OCI-LY3 (cell line): Measurements from ENCODE around the gene RABAC1.

Experiments used
- H2AFZ ChIP-seq: fragments of 200-600, 300-600 bp; shearing (Covaris generic); 2 replicates; pipeline ENCODE4 v1.6.0; 2014; ENCODE audit warnings: antibody characterized with exemption, low read depth, low read length
- H3K27ac ChIP-seq: fragments of 200-600, 300-600 bp; sonication (generic); 2 replicates; pipeline ENCODE4 v1.5.1; 2014; ENCODE audit warnings: mild to moderate bottlenecking, low read length, moderate library complexity, mixed read lengths
- H3K27me3 ChIP-seq: fragments of 200-600, 300-600 bp; sonication (generic); 2 replicates; pipeline ENCODE4 v1.6.1; 2014; ENCODE audit warnings: low read depth, low read length, mixed read lengths
- H3K36me3 ChIP-seq: fragments of 200-600, 300-600 bp; sonication (generic); replicated peaks from 2 replicates; pipeline ENCODE3; 2014; ENCODE audit warnings: low read depth, low read length, mixed read lengths
- H3K4me1 ChIP-seq: fragments of 300-600, 200-600 bp; sonication (generic); 2 replicates; pipeline ENCODE4 v1.6.1; 2014; ENCODE audit warnings: low read length, mixed read lengths
- H3K4me2 ChIP-seq: fragments of 200-600, 300-600 bp; sonication (generic); 2 replicates; pipeline ENCODE4 v1.6.1; 2014; ENCODE audit warnings: low read length, mixed read lengths
- H3K4me3 ChIP-seq: fragments of 300-600, 200-600 bp; sonication (generic); 2 replicates; pipeline ENCODE4 v1.5.1; 2014; ENCODE audit warnings: antibody characterized with exemption, mild to moderate bottlenecking, low read length, moderate library complexity
- H3K79me2 ChIP-seq: fragments of 300-600, 200-600 bp; shearing (Covaris generic); 2 replicates; pipeline ENCODE4 v1.6.1; 2014; ENCODE audit warnings: mild to moderate bottlenecking, low read length, mixed read lengths
- H3K9ac ChIP-seq: fragments of 300-600, 200-600 bp; shearing (Covaris generic); 2 replicates; pipeline ENCODE4 v1.6.0; 2014; ENCODE audit warnings: mild to moderate bottlenecking, low read length, moderate library complexity
- H3K9me3 ChIP-seq: fragments of 200-600, 300-600 bp; shearing (Covaris generic); 2 replicates; pipeline ENCODE4 v1.6.1; 2014; ENCODE audit warnings: low read length, mixed read lengths; ENCODE audit not compliant: insufficient read depth
- H4K20me1 ChIP-seq: fragments of 200-600, 300-600 bp; sonication (generic); 2 replicates; pipeline ENCODE4 v1.6.1; 2016; ENCODE audit warnings: low read length, mixed read lengths; ENCODE audit not compliant: insufficient read depth
- EZH2phosphoT487 ChIP-seq: fragments of 200-600 bp; shearing (Covaris generic); IDR thresholded peaks from 2 replicates; pipeline ENCODE4 v1.6.1; 2018; ENCODE audit warnings: antibody characterized with exemption, mixed run types, low read depth
- TF ChIP-seq, protein P1 (sequence below): fragments of 200-600, 300-600 bp; sonication (generic); IDR thresholded peaks from 2 replicates; pipeline ENCODE4 v1.5.1; 2014; ENCODE audit warnings: antibody characterized with exemption, low read length, low read depth

Gene RABAC1

DNA sequence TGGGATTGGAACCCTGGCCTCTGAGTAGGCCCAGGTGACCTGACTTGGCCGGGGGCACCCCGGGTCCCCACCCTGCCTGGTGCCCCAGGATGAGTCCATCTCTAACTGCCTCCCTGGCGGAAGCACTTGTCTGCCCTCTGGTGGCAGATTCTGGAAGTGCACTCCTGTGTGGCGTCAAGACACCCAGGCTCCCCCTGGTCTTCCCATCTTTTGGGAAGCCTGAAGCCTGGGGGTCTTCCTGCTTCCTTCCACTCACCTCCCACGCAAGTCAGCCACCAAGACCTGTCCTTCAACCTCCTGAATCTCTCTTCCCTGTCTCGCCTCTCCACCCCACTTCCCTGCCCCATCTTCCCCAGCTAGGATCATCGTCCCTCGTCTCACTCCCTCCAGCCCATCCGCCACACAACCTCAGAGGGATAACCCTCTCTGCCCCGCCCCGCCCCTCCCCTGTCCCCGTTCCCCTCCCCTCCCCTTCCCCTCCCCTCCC, 7.4 kb downstream of the RABAC1 start:
- peak overlapping the region; percentile 51; the same call in 1 of the 2 replicates for H3K4me3 ChIP-seq

DNA sequence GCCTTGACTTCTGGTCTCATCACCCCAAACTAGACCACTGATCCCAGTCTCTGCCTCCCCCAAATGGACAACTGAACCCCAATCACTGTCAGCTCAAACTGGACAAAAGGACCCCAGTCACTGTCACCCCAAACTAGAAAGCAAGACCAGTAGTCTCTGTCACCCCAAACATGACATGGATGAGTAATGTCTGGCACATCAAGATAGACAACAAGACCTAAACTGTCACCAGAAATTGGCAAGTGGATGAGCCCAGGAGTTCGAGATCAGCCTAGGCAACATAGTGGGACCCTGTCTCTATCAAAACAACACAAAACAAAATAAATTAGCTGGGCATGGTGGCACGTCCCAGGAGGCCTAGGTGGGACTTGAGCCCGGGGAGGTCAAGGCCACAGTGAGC, 12.0 kb downstream of the RABAC1 start:
- Histone ChIP-seq H3K4me3 (no peak overlapping the region), H3K79me2 (no peaks in the 10 kb centered on the region), H4K20me1 (no peaks in the 10 kb centered on the region), H3K9me3 (no peaks in the 10 kb centered on the region), H3K36me3 (no peaks in the 10 kb centered on the region), H3K27me3 (no peaks in the 10 kb centered on the region), H3K27ac (no peak overlapping the region), H3K4me1 (peaks cover 21% of the 10 kb centered on the region), H3K4me2 (no peak overlapping the region), H2AFZ (no peak overlapping the region), H3K9ac (no peak overlapping the region)
- TF ChIP-seq, protein P1, sequence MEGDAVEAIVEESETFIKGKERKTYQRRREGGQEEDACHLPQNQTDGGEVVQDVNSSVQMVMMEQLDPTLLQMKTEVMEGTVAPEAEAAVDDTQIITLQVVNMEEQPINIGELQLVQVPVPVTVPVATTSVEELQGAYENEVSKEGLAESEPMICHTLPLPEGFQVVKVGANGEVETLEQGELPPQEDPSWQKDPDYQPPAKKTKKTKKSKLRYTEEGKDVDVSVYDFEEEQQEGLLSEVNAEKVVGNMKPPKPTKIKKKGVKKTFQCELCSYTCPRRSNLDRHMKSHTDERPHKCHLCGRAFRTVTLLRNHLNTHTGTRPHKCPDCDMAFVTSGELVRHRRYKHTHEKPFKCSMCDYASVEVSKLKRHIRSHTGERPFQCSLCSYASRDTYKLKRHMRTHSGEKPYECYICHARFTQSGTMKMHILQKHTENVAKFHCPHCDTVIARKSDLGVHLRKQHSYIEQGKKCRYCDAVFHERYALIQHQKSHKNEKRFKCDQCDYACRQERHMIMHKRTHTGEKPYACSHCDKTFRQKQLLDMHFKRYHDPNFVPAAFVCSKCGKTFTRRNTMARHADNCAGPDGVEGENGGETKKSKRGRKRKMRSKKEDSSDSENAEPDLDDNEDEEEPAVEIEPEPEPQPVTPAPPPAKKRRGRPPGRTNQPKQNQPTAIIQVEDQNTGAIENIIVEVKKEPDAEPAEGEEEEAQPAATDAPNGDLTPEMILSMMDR: no peak
- no peak for TF ChIP-seq EZH2phosphoT487

More for the DNA sequence above, 7.4 kb downstream of the RABAC1 start:
- Histone ChIP-seq H3K4me2 (peak overlapping the region; percentile 71), H3K9ac (no peak overlapping the region), H2AFZ (peak overlapping the region; percentile 85; the same call in 1 of the 2 replicates), H3K79me2 (no peaks in the 10 kb centered on the region), H3K27me3 (no peaks in the 10 kb centered on the region), H4K20me1 (no peaks in the 10 kb centered on the region), H3K27ac (no peak overlapping the region), H3K36me3 (peaks cover 3% of the 10 kb centered on the region), H3K9me3 (no peaks in the 10 kb centered on the region), H3K4me1 (peaks cover 3% of the 10 kb centered on the region)
- TF ChIP-seq EZH2phosphoT487: no peak
- TF ChIP-seq, protein P1: peak; percentile 98

DNA sequence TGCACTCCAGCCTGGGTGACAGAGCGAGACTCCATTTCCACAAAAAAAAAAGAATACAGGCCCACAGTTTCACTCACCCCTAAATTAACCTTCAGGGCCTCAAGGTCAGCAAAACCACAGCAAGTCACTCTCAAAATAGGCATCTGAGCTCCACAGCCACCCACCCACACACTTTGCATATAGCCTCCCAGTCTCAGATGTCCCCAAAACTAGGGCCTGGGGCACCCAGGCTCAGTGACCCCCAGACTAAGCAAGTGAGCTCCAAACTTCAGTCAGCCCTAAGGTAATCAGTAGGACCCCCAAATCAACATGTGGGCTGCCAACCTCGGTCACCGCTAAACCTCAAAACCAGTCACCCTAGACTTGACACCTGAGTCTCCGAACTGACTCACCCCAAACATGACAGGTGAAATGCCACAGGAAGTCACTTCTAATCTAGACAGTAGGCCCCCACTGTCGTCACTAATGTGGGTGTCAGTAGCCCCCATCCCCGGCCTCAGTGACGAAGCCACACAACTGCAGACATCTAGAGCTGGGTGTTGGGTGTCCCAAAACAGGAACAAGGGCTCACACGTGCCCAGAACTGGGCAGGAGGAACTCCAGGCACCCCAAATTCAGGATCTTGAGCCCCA, 13.9 kb downstream of the RABAC1 start:
- Histone ChIP-seq H3K4me3 (no peak overlapping the region), H3K27me3 (0 out of 2 replicates have a peak, but pooled peaks cover 4% of the 10 kb centered on the region), H3K27ac (no peak overlapping the region; the same call in 1 of the 2 replicates), H4K20me1 (no peaks in the 10 kb centered on the region), H3K4me1 (peaks cover 25% of the 10 kb centered on the region), H3K79me2 (no peaks in the 10 kb centered on the region), H3K9me3 (no peaks in the 10 kb centered on the region), H3K36me3 (no peaks in the 10 kb centered on the region), H2AFZ (peak overlapping the region; percentile 10), H3K4me2 (peak overlapping the region; percentile 45), H3K9ac (no peak overlapping the region)
- TF ChIP-seq EZH2phosphoT487: no peak
- TF ChIP-seq, protein P1: no peak

DNA sequence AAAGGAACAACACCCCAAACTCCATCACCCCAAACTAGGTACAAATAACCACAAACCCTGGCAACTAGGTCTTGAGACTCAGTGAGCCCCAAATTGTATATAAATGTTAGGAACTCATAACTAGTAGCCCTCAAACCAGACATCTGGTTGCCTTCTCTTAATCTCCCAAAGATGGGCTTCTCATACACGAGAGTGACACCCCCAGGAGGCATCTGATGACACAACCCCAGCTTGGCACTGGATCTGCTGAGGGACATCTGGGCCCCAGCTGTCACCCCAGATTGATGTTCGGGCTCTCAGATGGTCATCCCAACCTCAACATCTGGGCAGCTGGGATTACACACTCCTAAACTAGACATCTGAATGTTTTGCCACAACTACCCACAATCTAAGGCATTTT, 14.8 kb downstream of the RABAC1 start:
- Histone ChIP-seq H2AFZ (no peak overlapping the region), H3K4me3 (no peak overlapping the region), H3K79me2 (no peaks in the 10 kb centered on the region), H3K27ac (no peak overlapping the region), H3K9ac (no peak overlapping the region), H3K4me1 (peaks cover 25% of the 10 kb centered on the region), H4K20me1 (no peaks in the 10 kb centered on the region), H3K4me2 (peak overlapping the region; percentile 8; the same call in 1 of the 2 replicates), H3K9me3 (no peaks in the 10 kb centered on the region), H3K36me3 (no peaks in the 10 kb centered on the region), H3K27me3 (0 out of 2 replicates have a peak, but pooled peaks cover 4% of the 10 kb centered on the region)
- TF ChIP-seq, protein P1: no peak
- TF ChIP-seq EZH2phosphoT487: no peak
